ENCODE measurements around the gene ANKS1B. TPM values are rescaled to one million over a fixed set of nuclear protein-coding genes. Genes with fewer than 3 reads are reported as not detected.
"Not testable (repeated sequence)": the region's sequence is repeated elsewhere in the genome, so short reads cannot be mapped to it uniquely, and the experiment has no call there.

The ANKS1B gene
- polyA plus RNA-seq, 1 experiment = 0.27 TPM

- H3K4me3 ChIP-seq (ENCODE audit: low read depth, low read length) = no peak overlapping the region
- CTCF ChIA-PET = no interaction called here
- TF ChIP-seq CTCF (IDR thresholded peaks at IDR 0.05; ENCODE audit: insufficient read depth, low read depth, low read length) = no peak
- H3K36me3 ChIP-seq (ENCODE audit: control insufficient read depth, insufficient read depth, low read length) = no peaks in the 10 kb centered on the region
- POLR2A ChIA-PET = no interaction called here
- no peak for DNase-seq (ENCODE audit: low read depth)
- no peaks in the 10 kb centered on the region for H3K27me3 ChIP-seq (ENCODE audit: control insufficient read depth, insufficient read depth, low read length)
Measured at GRCh38 chr12:99609455-99610181, 375.1 kb downstream of the ANKS1B start.

GRCh38 chr12:99600388-99600787 lies 384.3 kb downstream of the ANKS1B start:
- no peak overlapping the region for H3K4me3 ChIP-seq (ENCODE audit: low read depth, low read length)
- no peak for DNase-seq (ENCODE audit: low read depth)
- POLR2A ChIA-PET = no interaction called here
- no peaks in the 10 kb centered on the region for H3K27me3 ChIP-seq (ENCODE audit: control insufficient read depth, insufficient read depth, low read length)
- no peaks in the 10 kb centered on the region for H3K36me3 ChIP-seq (ENCODE audit: control insufficient read depth, insufficient read depth, low read length)
- TF ChIP-seq CTCF (IDR thresholded peaks at IDR 0.05; ENCODE audit: insufficient read depth, low read depth, low read length) = no peak
- CTCF ChIA-PET = no interaction called here

GRCh38 chr12:99598785-99599184 lies 386.0 kb downstream of the ANKS1B start:
- H3K4me3 ChIP-seq (ENCODE audit: low read depth, low read length) = no peak overlapping the region
- H3K27me3 ChIP-seq (ENCODE audit: control insufficient read depth, insufficient read depth, low read length) = no peaks in the 10 kb centered on the region
- POLR2A ChIA-PET = no interaction called here
- no peak for DNase-seq (ENCODE audit: low read depth)
- CTCF ChIA-PET = no interaction called here
- TF ChIP-seq CTCF (IDR thresholded peaks at IDR 0.05; ENCODE audit: insufficient read depth, low read depth, low read length) = no peak
- no peaks in the 10 kb centered on the region for H3K36me3 ChIP-seq (ENCODE audit: control insufficient read depth, insufficient read depth, low read length)

GRCh38 chr12:99596762-99597161 lies 388.0 kb downstream of the ANKS1B start:
- Histone ChIP-seq H3K4me3 (ENCODE audit: low read depth, low read length) (no peak overlapping the region), H3K27me3 (ENCODE audit: control insufficient read depth, insufficient read depth, low read length) (no peaks in the 10 kb centered on the region), H3K36me3 (ENCODE audit: control insufficient read depth, insufficient read depth, low read length) (no peaks in the 10 kb centered on the region)
- POLR2A ChIA-PET = no interaction called here
- DNase-seq (ENCODE audit: low read depth) = no peak
- CTCF ChIA-PET = no interaction called here
- TF ChIP-seq CTCF (IDR thresholded peaks at IDR 0.05; ENCODE audit: insufficient read depth, low read depth, low read length) = no peak

- DNase-seq (ENCODE audit: low read depth); H3K36me3 ChIP-seq (ENCODE audit: control insufficient read depth, insufficient read depth, low read length); H3K27me3 ChIP-seq (ENCODE audit: control insufficient read depth, insufficient read depth, low read length); POLR2A ChIA-PET; H3K4me3 ChIP-seq (ENCODE audit: low read depth, low read length); CTCF ChIA-PET: not testable (repeated sequence)
Measured at GRCh38 chr12:99577125-99577524, 407.6 kb downstream of the ANKS1B start.

GRCh38 chr12:99573980-99574379 lies 410.8 kb downstream of the ANKS1B start:
- ChIA-PET POLR2A (no interaction called here), CTCF (no interaction called here)
- Histone ChIP-seq H3K27me3 (ENCODE audit: control insufficient read depth, insufficient read depth, low read length) (no peaks in the 10 kb centered on the region), H3K4me3 (ENCODE audit: low read depth, low read length) (no peak overlapping the region), H3K36me3 (ENCODE audit: control insufficient read depth, insufficient read depth, low read length) (no peaks in the 10 kb centered on the region)
- no peak for TF ChIP-seq CTCF (IDR thresholded peaks at IDR 0.05; ENCODE audit: insufficient read depth, low read depth, low read length)
- no peak for DNase-seq (ENCODE audit: low read depth)
